Measurements from ENCODE around the gene CXCR4. TPM values are rescaled to one million over a fixed set of nuclear protein-coding genes. Genes with fewer than 3 reads are reported as not detected.

Gene CXCR4
- total RNA-seq, 1 experiment from 2014 or later = 1.5 TPM

DNA sequence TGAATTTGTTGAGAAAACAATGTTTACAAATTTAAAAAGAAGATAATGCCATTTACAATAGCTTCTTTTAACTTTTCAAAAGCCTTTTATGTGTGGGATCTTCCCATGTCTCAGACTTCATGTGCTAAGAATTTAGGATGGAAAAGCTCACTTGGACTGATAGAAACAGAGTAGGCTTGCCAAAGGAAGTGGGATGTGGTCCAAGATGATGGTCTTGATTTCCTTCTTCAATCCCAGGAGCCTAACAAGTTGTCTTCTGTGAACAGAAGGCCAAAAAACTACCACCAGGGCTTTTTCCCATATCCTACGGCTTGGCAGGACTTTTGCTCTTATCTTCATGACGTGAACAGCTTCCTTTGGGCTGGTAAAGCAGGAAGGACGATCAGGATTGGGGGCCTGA lies 9.5 kb downstream of the CXCR4 start:
- no peak overlapping the region for H3K4me3 ChIP-seq (ENCODE audit: low read depth, low read length, poor library complexity, severe bottlenecking)
- TF ChIP-seq EZH2 (IDR thresholded peaks at IDR 0.05; ENCODE audit: borderline replicate concordance, low read depth, low read length, poor library complexity, severe bottlenecking) = no peak
- TF ChIP-seq, protein P1, sequence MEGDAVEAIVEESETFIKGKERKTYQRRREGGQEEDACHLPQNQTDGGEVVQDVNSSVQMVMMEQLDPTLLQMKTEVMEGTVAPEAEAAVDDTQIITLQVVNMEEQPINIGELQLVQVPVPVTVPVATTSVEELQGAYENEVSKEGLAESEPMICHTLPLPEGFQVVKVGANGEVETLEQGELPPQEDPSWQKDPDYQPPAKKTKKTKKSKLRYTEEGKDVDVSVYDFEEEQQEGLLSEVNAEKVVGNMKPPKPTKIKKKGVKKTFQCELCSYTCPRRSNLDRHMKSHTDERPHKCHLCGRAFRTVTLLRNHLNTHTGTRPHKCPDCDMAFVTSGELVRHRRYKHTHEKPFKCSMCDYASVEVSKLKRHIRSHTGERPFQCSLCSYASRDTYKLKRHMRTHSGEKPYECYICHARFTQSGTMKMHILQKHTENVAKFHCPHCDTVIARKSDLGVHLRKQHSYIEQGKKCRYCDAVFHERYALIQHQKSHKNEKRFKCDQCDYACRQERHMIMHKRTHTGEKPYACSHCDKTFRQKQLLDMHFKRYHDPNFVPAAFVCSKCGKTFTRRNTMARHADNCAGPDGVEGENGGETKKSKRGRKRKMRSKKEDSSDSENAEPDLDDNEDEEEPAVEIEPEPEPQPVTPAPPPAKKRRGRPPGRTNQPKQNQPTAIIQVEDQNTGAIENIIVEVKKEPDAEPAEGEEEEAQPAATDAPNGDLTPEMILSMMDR (conservative IDR thresholded peaks at IDR 0.05; ENCODE audit: low read depth, low read length) = no peak
- no peaks in the 10 kb centered on the region for H3K36me3 ChIP-seq (ENCODE audit: insufficient read depth, low read length, poor library complexity, severe bottlenecking)
- no peaks in the 10 kb centered on the region for H3K9me3 ChIP-seq (ENCODE audit: low read depth, low read length, poor library complexity, severe bottlenecking)
- no peak for DNase-seq (ENCODE audit: low spot score)
- no TSS peak for BruUV-seq (replicated peaks)
- ChIA-PET POLR2A (ENCODE audit: low non-redundant PET) (no interaction called here), CTCF (no interaction called here)
- intact Hi-C loops (cut with micrococcal nuclease; ENCODE audit: unreplicated experiment) = no loop called here
- H3K4me1 ChIP-seq (ENCODE audit: insufficient read depth, low read length, poor library complexity, severe bottlenecking) = no peaks in the 10 kb centered on the region
- H3K27ac ChIP-seq (ENCODE audit: low read depth, low read length, poor library complexity, severe bottlenecking) = no peak overlapping the region
- peaks cover 76% of the 10 kb centered on the region for H3K27me3 ChIP-seq (replicated peaks; ENCODE audit: insufficient read depth, low read depth, low read length, poor library complexity)

- Histone ChIP-seq H3K36me3 (ENCODE audit: insufficient read depth, low read length, poor library complexity, severe bottlenecking) (no peaks in the 10 kb centered on the region), H3K9me3 (ENCODE audit: low read depth, low read length, poor library complexity, severe bottlenecking) (no peaks in the 10 kb centered on the region), H3K27ac (ENCODE audit: low read depth, low read length, poor library complexity, severe bottlenecking) (no peak overlapping the region), H3K27me3 (replicated peaks; ENCODE audit: insufficient read depth, low read depth, low read length, poor library complexity) (peaks cover 65% of the 10 kb centered on the region), H3K4me3 (ENCODE audit: low read depth, low read length, poor library complexity, severe bottlenecking) (no peak overlapping the region), H3K4me1 (ENCODE audit: insufficient read depth, low read length, poor library complexity, severe bottlenecking) (no peaks in the 10 kb centered on the region)
- intact Hi-C loops (cut with micrococcal nuclease; ENCODE audit: unreplicated experiment) = no loop called here
- no TSS peak for BruUV-seq (replicated peaks)
- ChIA-PET POLR2A (ENCODE audit: low non-redundant PET) (no interaction called here), CTCF (interaction anchor here (0.6 kb wide), 1 partner anchor 794 kb away, joined by 6 read pairs; no protein-coding TSS in a partner anchor)
- no peak for DNase-seq (ENCODE audit: low spot score)
- TF ChIP-seq EZH2 (IDR thresholded peaks at IDR 0.05; ENCODE audit: borderline replicate concordance, low read depth, low read length, poor library complexity, severe bottlenecking) = no peak
- TF ChIP-seq, protein P1 (conservative IDR thresholded peaks at IDR 0.05; ENCODE audit: low read depth, low read length) = no peak
These were observed 10.6 kb downstream of the CXCR4 start for GRCh38 chr2:136107051-136108033.

GRCh38 chr2:136106505-136106904 lies 11.4 kb downstream of the CXCR4 start:
- no TSS peak for BruUV-seq (replicated peaks)
- ChIA-PET CTCF (no interaction called here), POLR2A (ENCODE audit: low non-redundant PET) (no interaction called here)
- H3K4me1 ChIP-seq (ENCODE audit: insufficient read depth, low read length, poor library complexity, severe bottlenecking) = no peaks in the 10 kb centered on the region
- intact Hi-C loops (cut with micrococcal nuclease; ENCODE audit: unreplicated experiment) = no loop called here
- TF ChIP-seq EZH2 (IDR thresholded peaks at IDR 0.05; ENCODE audit: borderline replicate concordance, low read depth, low read length, poor library complexity, severe bottlenecking) = no peak
- TF ChIP-seq, protein P1 (conservative IDR thresholded peaks at IDR 0.05; ENCODE audit: low read depth, low read length) = no peak
- no peak overlapping the region for H3K4me3 ChIP-seq (ENCODE audit: low read depth, low read length, poor library complexity, severe bottlenecking)
- peaks cover 57% of the 10 kb centered on the region for H3K27me3 ChIP-seq (replicated peaks; ENCODE audit: insufficient read depth, low read depth, low read length, poor library complexity)
- no peaks in the 10 kb centered on the region for H3K36me3 ChIP-seq (ENCODE audit: insufficient read depth, low read length, poor library complexity, severe bottlenecking)
- H3K27ac ChIP-seq (ENCODE audit: low read depth, low read length, poor library complexity, severe bottlenecking) = no peak overlapping the region
- no peaks in the 10 kb centered on the region for H3K9me3 ChIP-seq (ENCODE audit: low read depth, low read length, poor library complexity, severe bottlenecking)
- DNase-seq (ENCODE audit: low spot score) = no peak

All from A673 (cell line).